Neural cell (in vitro differentiated cells): Measurements from ENCODE around the gene LYSMD1. TPM values are rescaled to one million over a fixed set of nuclear protein-coding genes. Genes with fewer than 3 reads are reported as not detected.

Experiments
- H2AFZ ChIP-seq: fragments of 200-600, 300-800 bp; sonication (generic), shearing (Covaris generic); 2 replicates; pipeline ENCODE4 v1.6.0; 2014; ENCODE audit warnings: low read depth, mild to moderate bottlenecking, antibody characterized with exemption, low read length, moderate library complexity
- H3F3A ChIP-seq: fragments of 200-600 bp; shearing (Covaris generic); 2 replicates; pipeline ENCODE4 v1.6.1; 2016; ENCODE audit warnings: mild to moderate bottlenecking, moderate library complexity, mixed read lengths, antibody characterized with exemption, low read length; ENCODE audit not compliant: insufficient read depth, poor library complexity, severe bottlenecking
- H3K27ac ChIP-seq: fragments of 200-600, 300-800 bp; sonication (generic), shearing (Covaris generic); 2 replicates; pipeline ENCODE4 v1.5.1; 2014; ENCODE audit warnings: mild to moderate bottlenecking, low read length, moderate library complexity
- H3K27me3 ChIP-seq: fragments of 300-800, 200-600 bp; sonication (generic), shearing (Covaris generic); 2 replicates; pipeline ENCODE4 v1.6.0; 2014; ENCODE audit warnings: mild to moderate bottlenecking, low read depth, low read length, moderate library complexity; ENCODE audit not compliant: insufficient read depth
- H3K36me3 ChIP-seq: fragments of 300-800, 200-600 bp; sonication (generic), shearing (Covaris generic); 2 replicates; pipeline ENCODE4 v1.5.1; 2014; ENCODE audit warnings: mild to moderate bottlenecking, antibody characterized with exemption, low read length, moderate library complexity; ENCODE audit not compliant: insufficient read depth
- H3K4me2 ChIP-seq: fragments of 300-800, 200-600 bp; sonication (generic), shearing (Covaris generic); 2 replicates; pipeline ENCODE4 v1.6.0; 2014; ENCODE audit warnings: mild to moderate bottlenecking, low read length
- H3K4me3 ChIP-seq: fragments of 300-800, 200-600 bp; sonication (generic), shearing (Covaris generic); 2 replicates; pipeline ENCODE4 v1.5.1; 2014; ENCODE audit warnings: mild to moderate bottlenecking, low read length, moderate library complexity
- H3K79me2 ChIP-seq: fragments of 200-600 bp; shearing (Covaris generic); replicated peaks from 2 replicates; pipeline ENCODE4 v1.6.0; 2014; ENCODE audit warnings: mild to moderate bottlenecking, low read length, moderate library complexity; ENCODE audit not compliant: insufficient read depth
- H3K9ac ChIP-seq: fragments of 300-800, 200-600 bp; sonication (generic), shearing (Covaris generic); 2 replicates; pipeline ENCODE4 v1.6.1; 2016; ENCODE audit warnings: mild to moderate bottlenecking, low read length, mixed read lengths
- H3K9me2 ChIP-seq: fragments of 200-600 bp; shearing (Covaris generic); 2 replicates; pipeline ENCODE4 v1.6.1; 2016; ENCODE audit warnings: mild to moderate bottlenecking, low read length, mixed read lengths; ENCODE audit not compliant: insufficient read depth
- H3K9me3 ChIP-seq: fragments of 200-600, 300-800 bp; sonication (generic), shearing (Covaris generic); 2 replicates; pipeline ENCODE4 v1.6.1; 2016; ENCODE audit warnings: mild to moderate bottlenecking, mixed run types, low read length, moderate library complexity, mixed read lengths
- H4K20me1 ChIP-seq: fragments of 200-600 bp; shearing (Covaris generic); 2 replicates; pipeline ENCODE4 v1.6.1; 2016; ENCODE audit warnings: mild to moderate bottlenecking, mixed run types; ENCODE audit not compliant: insufficient read depth
- EP300 ChIP-seq: fragments of 450-650 bp; conservative IDR thresholded peaks from 2 replicates; pipeline ENCODE4 v1.6.1; 2014; ENCODE audit warnings: antibody characterized with exemption, mild to moderate bottlenecking, moderate library complexity; ENCODE audit not compliant: poor library complexity, severe bottlenecking
- EZH2 ChIP-seq: fragments of 200-600, 300-800 bp; shearing (Covaris generic), sonication (generic); IDR thresholded peaks from 2 replicates; pipeline ENCODE4 v1.6.1; 2014; ENCODE audit warnings: antibody characterized with exemption, low read length, borderline replicate concordance, mild to moderate bottlenecking; ENCODE audit not compliant: insufficient read depth, poor library complexity, severe bottlenecking
- MXI1 ChIP-seq: fragments of 450-650 bp; conservative IDR thresholded peaks from 2 replicates; pipeline ENCODE4 v1.6.1; 2014; ENCODE audit warnings: antibody characterized with exemption, mild to moderate bottlenecking; ENCODE audit not compliant: poor library complexity, severe bottlenecking
- POLR2AphosphoS5 ChIP-seq: IDR thresholded peaks from 2 replicates; pipeline ENCODE4 v1.6.1; 2012
- RAD21 ChIP-seq: fragments of 450-650 bp; conservative IDR thresholded peaks from 2 replicates; pipeline ENCODE4 v1.6.1; 2014; ENCODE audit warnings: antibody characterized with exemption, mild to moderate bottlenecking, moderate library complexity
- SMC3 ChIP-seq: fragments of 450-650 bp; conservative IDR thresholded peaks from 2 replicates; pipeline ENCODE4 v1.6.1; 2014; ENCODE audit warnings: antibody characterized with exemption, mild to moderate bottlenecking, moderate library complexity; ENCODE audit not compliant: poor library complexity
- TAF1 ChIP-seq: IDR thresholded peaks from 2 replicates; pipeline ENCODE4 v1.6.1; 2012; ENCODE audit warnings: low read depth
- polyA plus RNA-seq: library from polyadenylated mRNA; depleted of rRNA; stranded (reverse); fragments of >200 nt; gene quantifications from 2 replicates; pipeline ENCODE4 v1.2.3, GENCODE V29; 2014
- TF ChIP-seq, protein P1 (sequence below): IDR thresholded peaks from 2 replicates; pipeline ENCODE4 v1.6.1; 2012; ENCODE audit warnings: borderline replicate concordance
- TF ChIP-seq, protein P2 (sequence below): fragments of 450-650 bp; IDR thresholded peaks from 2 replicates; pipeline ENCODE4 v1.5.1; 2014; ENCODE audit warnings: antibody characterized with exemption, mild to moderate bottlenecking, moderate library complexity; ENCODE audit not compliant: poor library complexity, severe bottlenecking

The LYSMD1 gene
- polyA plus RNA-seq, 1 donor from 2014 or later, result 16.0 TPM

DNA sequence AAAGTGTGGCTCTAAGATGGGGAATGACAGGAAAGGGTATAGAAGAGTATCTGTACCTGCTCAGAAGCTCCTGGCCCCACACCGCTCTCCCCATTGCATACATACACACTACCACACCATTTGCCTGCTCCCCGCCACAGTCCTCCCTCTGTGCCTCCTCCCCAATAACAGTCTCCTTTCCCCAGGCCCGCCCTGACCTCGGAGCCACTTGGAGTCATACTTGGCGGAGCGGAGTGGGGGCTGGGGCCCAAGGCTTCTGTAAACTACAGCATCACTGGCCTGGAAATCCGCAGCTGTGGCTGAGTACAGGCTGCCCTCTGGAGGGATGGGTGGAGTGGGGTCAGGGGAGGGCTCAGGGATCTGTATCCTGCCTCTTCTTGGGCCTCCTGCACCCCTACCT, 27.9 kb downstream of the LYSMD1 start:
- Histone ChIP-seq H3K9ac (no peak overlapping the region), H3K9me3 (no peaks in the 10 kb centered on the region), H3K27ac (no peak overlapping the region), H3K4me2 (no peak overlapping the region), H3K36me3 (peaks cover 6% of the 10 kb centered on the region), H3K4me3 (no peak overlapping the region), H3K9me2 (no peaks in the 10 kb centered on the region), H3K27me3 (no peaks in the 10 kb centered on the region), H2AFZ (no peak overlapping the region), H4K20me1 (no peaks in the 10 kb centered on the region), H3K79me2 (peaks cover 4% of the 10 kb centered on the region), H3F3A (no peaks in the 10 kb centered on the region)
- TF ChIP-seq, protein P1, sequence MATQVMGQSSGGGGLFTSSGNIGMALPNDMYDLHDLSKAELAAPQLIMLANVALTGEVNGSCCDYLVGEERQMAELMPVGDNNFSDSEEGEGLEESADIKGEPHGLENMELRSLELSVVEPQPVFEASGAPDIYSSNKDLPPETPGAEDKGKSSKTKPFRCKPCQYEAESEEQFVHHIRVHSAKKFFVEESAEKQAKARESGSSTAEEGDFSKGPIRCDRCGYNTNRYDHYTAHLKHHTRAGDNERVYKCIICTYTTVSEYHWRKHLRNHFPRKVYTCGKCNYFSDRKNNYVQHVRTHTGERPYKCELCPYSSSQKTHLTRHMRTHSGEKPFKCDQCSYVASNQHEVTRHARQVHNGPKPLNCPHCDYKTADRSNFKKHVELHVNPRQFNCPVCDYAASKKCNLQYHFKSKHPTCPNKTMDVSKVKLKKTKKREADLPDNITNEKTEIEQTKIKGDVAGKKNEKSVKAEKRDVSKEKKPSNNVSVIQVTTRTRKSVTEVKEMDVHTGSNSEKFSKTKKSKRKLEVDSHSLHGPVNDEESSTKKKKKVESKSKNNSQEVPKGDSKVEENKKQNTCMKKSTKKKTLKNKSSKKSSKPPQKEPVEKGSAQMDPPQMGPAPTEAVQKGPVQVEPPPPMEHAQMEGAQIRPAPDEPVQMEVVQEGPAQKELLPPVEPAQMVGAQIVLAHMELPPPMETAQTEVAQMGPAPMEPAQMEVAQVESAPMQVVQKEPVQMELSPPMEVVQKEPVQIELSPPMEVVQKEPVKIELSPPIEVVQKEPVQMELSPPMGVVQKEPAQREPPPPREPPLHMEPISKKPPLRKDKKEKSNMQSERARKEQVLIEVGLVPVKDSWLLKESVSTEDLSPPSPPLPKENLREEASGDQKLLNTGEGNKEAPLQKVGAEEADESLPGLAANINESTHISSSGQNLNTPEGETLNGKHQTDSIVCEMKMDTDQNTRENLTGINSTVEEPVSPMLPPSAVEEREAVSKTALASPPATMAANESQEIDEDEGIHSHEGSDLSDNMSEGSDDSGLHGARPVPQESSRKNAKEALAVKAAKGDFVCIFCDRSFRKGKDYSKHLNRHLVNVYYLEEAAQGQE, result no peak
- TF ChIP-seq POLR2AphosphoS5, result no peak
- no peak for TF ChIP-seq MXI1
- no peak for TF ChIP-seq EP300
- TF ChIP-seq SMC3, result no peak
- TF ChIP-seq, protein P2, sequence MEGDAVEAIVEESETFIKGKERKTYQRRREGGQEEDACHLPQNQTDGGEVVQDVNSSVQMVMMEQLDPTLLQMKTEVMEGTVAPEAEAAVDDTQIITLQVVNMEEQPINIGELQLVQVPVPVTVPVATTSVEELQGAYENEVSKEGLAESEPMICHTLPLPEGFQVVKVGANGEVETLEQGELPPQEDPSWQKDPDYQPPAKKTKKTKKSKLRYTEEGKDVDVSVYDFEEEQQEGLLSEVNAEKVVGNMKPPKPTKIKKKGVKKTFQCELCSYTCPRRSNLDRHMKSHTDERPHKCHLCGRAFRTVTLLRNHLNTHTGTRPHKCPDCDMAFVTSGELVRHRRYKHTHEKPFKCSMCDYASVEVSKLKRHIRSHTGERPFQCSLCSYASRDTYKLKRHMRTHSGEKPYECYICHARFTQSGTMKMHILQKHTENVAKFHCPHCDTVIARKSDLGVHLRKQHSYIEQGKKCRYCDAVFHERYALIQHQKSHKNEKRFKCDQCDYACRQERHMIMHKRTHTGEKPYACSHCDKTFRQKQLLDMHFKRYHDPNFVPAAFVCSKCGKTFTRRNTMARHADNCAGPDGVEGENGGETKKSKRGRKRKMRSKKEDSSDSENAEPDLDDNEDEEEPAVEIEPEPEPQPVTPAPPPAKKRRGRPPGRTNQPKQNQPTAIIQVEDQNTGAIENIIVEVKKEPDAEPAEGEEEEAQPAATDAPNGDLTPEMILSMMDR, result no peak
- no peak for TF ChIP-seq TAF1
- TF ChIP-seq RAD21, result no peak
- no peak for TF ChIP-seq EZH2

DNA sequence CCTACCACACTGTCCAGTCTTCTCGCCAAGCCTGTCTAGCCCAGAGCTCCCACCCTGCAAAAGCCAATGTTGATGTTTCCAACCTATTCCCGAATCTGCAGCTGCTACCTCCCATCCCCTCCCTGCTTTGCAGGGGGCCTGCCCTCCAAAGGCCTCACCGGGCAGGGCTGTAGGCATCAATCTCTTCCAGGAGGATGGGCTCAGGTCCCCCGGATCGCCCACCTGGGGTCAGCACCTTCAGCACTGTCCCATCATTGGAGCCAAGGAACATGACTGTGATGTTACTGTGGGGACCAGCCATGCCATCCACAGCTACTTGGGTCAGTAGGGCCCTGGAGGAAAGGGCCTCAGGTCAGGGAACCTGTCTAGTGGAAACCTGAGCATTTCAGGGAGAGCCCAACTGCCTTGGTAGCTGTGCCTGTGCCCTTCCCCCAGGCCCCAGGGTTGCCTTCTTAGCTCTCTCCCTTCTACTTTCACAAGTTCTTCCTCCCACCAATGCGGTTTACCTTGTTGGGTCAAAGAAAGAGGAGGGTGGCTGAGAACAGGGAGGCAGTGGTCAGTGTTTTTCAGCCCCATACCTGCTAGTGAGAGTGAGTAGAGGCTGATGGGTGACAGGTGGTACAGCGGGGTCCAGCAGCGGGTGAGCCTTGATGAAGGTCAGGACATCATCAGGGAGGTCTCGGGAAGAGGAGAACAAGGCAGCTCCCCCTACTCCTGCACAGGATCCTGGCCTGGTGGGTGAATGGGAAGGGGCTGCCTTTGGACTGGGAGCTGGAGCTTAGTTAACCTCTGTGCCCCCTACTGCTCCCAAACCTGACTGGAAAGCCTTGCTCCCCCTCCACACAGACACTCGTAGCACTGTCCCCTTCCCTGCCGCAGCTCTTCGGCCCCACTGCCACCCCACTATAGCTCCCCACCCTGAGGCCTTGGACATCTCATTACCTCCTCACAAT, 30.0 kb downstream of the LYSMD1 start:
- Histone ChIP-seq H3K36me3 (peaks cover 6% of the 10 kb centered on the region), H3K79me2 (no peaks in the 10 kb centered on the region), H3K4me3 (no peak overlapping the region), H3K27ac (no peak overlapping the region), H3K9me3 (no peaks in the 10 kb centered on the region), H2AFZ (no peak overlapping the region), H3K9ac (no peak overlapping the region), H3F3A (no peaks in the 10 kb centered on the region), H4K20me1 (no peaks in the 10 kb centered on the region), H3K27me3 (no peaks in the 10 kb centered on the region), H3K4me2 (no peak overlapping the region), H3K9me2 (no peaks in the 10 kb centered on the region)
- TF ChIP-seq MXI1, result no peak
- TF ChIP-seq, protein P2, result no peak
